HepG2 (cell line): Measurements from ENCODE around the gene CPA5. TPM values are rescaled to one million over a fixed set of nuclear protein-coding genes. Genes with fewer than 3 reads are reported as not detected.
A peak's percentile ranks its signal among the peaks of the same experiment; 100 is the strongest.

ENCODE experiments used
- ATAC-seq: fragments of 200-7000 bp; cut with Tn5 transposase; 3 replicates; pipeline ENCODE4 v1.9.1; 2020; ENCODE audit warnings: mild to moderate bottlenecking, moderate library complexity
- BruUV-seq: library from RNA; stranded (reverse); fragments of 400-500 nt; replicated peaks from 2 replicates; lab custom pipeline; 2021; lab: Mats Ljungman, UMichigan
- CTCF ChIA-PET: fragments of 300-600 bp; formaldehyde crosslinking; extraction: SDS; loops from one replicate; lab custom pipeline; 2021; ENCODE audit warnings: low total read pairs, inconsistent platforms, low intra/inter-chr PET ratio; lab: Yijun Ruan, JAX
- POLR2A ChIA-PET: fragments of 350-600 bp; sonication (Branson Sonifier 250); formaldehyde crosslinking; loops from one replicate; lab custom pipeline; 2020; ENCODE audit warnings: antibody characterized with exemption, inconsistent platforms; lab: Yijun Ruan, JAX
- DNase-seq: peaks from one replicate; pipeline ENCODE4 v3.0.0-alpha.2; 2015; ENCODE audit warnings: low spot score
- FAIRE-seq: peaks from 3 replicates; lab custom pipeline; 2011; peaks lifted over from hg19 to GRCh38; lab: Jason Lieb, UNC
- H2AFZ ChIP-seq: one replicate; pipeline ENCODE4 v1.6.1; 2011; ENCODE audit warnings: low read length, inconsistent platforms
- H3K27ac ChIP-seq: fragments of 300-600 bp; 3 replicates; pipeline ENCODE4 v1.8.0; 2011; ENCODE audit warnings: mixed run types, mild to moderate bottlenecking, mixed read lengths, low read length, inconsistent platforms; ENCODE audit not compliant: insufficient read depth; ENCODE audit errors: extremely low read length
- H3K27me3 ChIP-seq, 2 experiments: fragments of 200-600 bp in 1 of 2; 2 replicates in 1 of 2; 3 replicates in 1 of 2; pipeline versions ENCODE4 v1.6.0 to v1.8.0; 2011; ENCODE audit warnings: low read length in 2 of 2, mild to moderate bottlenecking in 2 of 2, moderate library complexity in 2 of 2, inconsistent platforms in 1 of 2; ENCODE audit not compliant: insufficient read depth in 2 of 2, control insufficient read depth in 1 of 2
- H3K36me3 ChIP-seq, 2 experiments: fragments of 200-600 bp in 1 of 2; replicated peaks in 1 of 2; 2 replicates in 1 of 2; 3 replicates in 1 of 2; pipeline versions ENCODE4 v1.5.1 to v1.8.0; 2011; ENCODE audit warnings: low read length in 2 of 2, inconsistent platforms in 1 of 2; ENCODE audit not compliant: insufficient read depth in 2 of 2, control insufficient read depth in 1 of 2
- H3K4me1 ChIP-seq: 2 replicates; pipeline ENCODE4 v1.5.1; 2012; ENCODE audit warnings: low read length, inconsistent platforms; ENCODE audit not compliant: insufficient read depth
- H3K4me2 ChIP-seq: 2 replicates; pipeline ENCODE4 v1.6.0; 2011; ENCODE audit warnings: low read depth, low read length, inconsistent platforms
- H3K4me3 ChIP-seq, 3 experiments: fragments of 200-600 bp in 1 of 3; sonication (generic), shearing (Covaris generic) in 1 of 3; replicated peaks in 1 of 3; 2 replicates each; pipeline ENCODE4 v1.5.1; 2011 to 2016; ENCODE audit warnings: low read length in 3 of 3, inconsistent platforms in 2 of 3, low read depth in 2 of 3, mild to moderate bottlenecking in 2 of 3, control low read depth in 1 of 3, mixed read lengths in 1 of 3; ENCODE audit not compliant: insufficient read depth in 1 of 3
- H3K79me2 ChIP-seq: one replicate; pipeline ENCODE4 v1.6.1; 2011; ENCODE audit warnings: low read length, inconsistent platforms; ENCODE audit not compliant: insufficient read depth
- H3K9ac ChIP-seq: 2 replicates; pipeline ENCODE4 v1.6.0; 2011; ENCODE audit warnings: mild to moderate bottlenecking, low read depth, low read length, inconsistent platforms; ENCODE audit not compliant: insufficient read depth
- H3K9me3 ChIP-seq: 2 replicates; pipeline ENCODE4 v1.5.1; 2012; ENCODE audit warnings: mild to moderate bottlenecking, low read length
- H4K20me1 ChIP-seq: 2 replicates; pipeline ENCODE4 v1.6.0; 2011; ENCODE audit warnings: inconsistent platforms, mild to moderate bottlenecking, low read length, moderate library complexity; ENCODE audit not compliant: insufficient read depth
- AGO1 ChIP-seq: fragments of 200-400 bp; formaldehyde crosslinking; IDR thresholded peaks from 2 replicates; pipeline ENCODE4 v1.6.1; 2017; ENCODE audit warnings: mild to moderate bottlenecking, low read depth, low read length, moderate library complexity; ENCODE audit not compliant: poor library complexity, severe bottlenecking
- SIX1 ChIP-seq: sonication (generic); formaldehyde crosslinking; IDR thresholded peaks from 2 replicates; pipeline ENCODE4 v1.4.0; 2020; ENCODE audit warnings: missing genetic modification reagents, borderline replicate concordance
- THAP9 ChIP-seq: sonication (generic); formaldehyde crosslinking; IDR thresholded peaks from 2 replicates; pipeline ENCODE4; 2020; ENCODE audit warnings: missing genetic modification reagents, mild to moderate bottlenecking, borderline replicate concordance
- WGBS: methylation state at CpG from one replicate; pipeline ENCODE4 v1.1.6; 2017; ENCODE audit warnings: low lambda C conversion rate; 5-methylcytosine and 5-hydroxymethylcytosine counted together
- in situ Hi-C: cut with HindIII; loops from 2 replicates; pipeline ENCODE4 v1.10.0; 2017; ENCODE audit warnings: low pct_unique_long_range_greater_than_20kb; ENCODE audit not compliant: extremely low pct_ligation_motif_present
- intact Hi-C: fragments of 100-400 bp; cut with micrococcal nuclease; formaldehyde crosslinking; loops from one replicate; pipeline ENCODE4 v1.10.0; 2022; ENCODE audit not compliant: unreplicated experiment
- polyA plus RNA-seq, 8 experiments: library from polyadenylated mRNA; depleted of rRNA in 3 of 8; stranded (reverse) in 7 of 8; unstranded in 1 of 8; fragments of >200 nt; fragmentation: Illumina TruSeq in 4 of 8; extraction: Trizol in 4 of 8; gene quantifications; 2 replicates each; pipeline versions ENCODE4 v1.2.1 to v1.2.3, GENCODE V29; 2011 to 2016; ENCODE audit warnings: low read depth in 4 of 8, missing spikeins in 1 of 8, mixed read lengths in 1 of 8; ENCODE audit not compliant: insufficient read depth in 1 of 8
- total RNA-seq, 5 experiments: library from RNA; depleted of rRNA; stranded (reverse); fragments of >200 nt; fragmentation: Illumina TruSeq; extraction: Trizol; gene quantifications; 2 replicates each; pipeline ENCODE4 v1.2.3, GENCODE V29; 2016; ENCODE audit warnings: low read depth in 1 of 5

The CPA5 gene
- total and polyA plus RNA-seq, 2 of the 13 experiments (the other 11 are each of a cell fraction or from before 2014, with no cell fraction given), result 0.48 TPM; not detected in 1

DNA sequence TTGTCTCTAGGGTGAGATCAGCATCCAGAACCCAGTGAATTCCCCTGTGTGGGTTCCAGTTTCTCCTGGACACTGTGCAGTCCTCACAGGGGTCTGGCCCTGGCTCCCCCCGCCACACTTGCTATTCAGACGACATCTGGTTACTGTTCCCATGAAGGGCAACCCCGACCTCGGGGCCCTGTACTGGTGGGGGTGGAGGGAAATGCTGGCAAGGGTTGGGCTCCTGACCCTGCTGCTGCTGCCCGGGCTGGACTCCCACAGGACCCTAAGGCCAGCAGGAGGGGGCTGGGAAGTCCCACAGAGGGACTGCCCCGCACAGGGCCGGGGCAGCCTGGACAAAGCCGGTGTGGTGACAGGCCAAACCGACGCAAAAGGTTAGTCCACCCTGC lies 34.9 kb downstream of the CPA5 start:
- H3K9ac ChIP-seq, result peak overlapping the region; percentile 28; the same call in 1 of the 2 replicates
- no peak overlapping the region for H3K27ac ChIP-seq
- CTCF ChIA-PET, result no interaction called here
- H4K20me1 ChIP-seq, result no peaks in the 10 kb centered on the region
- no peaks in the 10 kb centered on the region for H3K36me3 ChIP-seq
- H3K79me2 ChIP-seq, result no peaks in the 10 kb centered on the region
- in situ Hi-C loops, result no loop called here
- no TSS peak for BruUV-seq
- peaks cover 10% of the 10 kb centered on the region for H3K9me3 ChIP-seq
- no peak for FAIRE-seq
- DNase-seq, result no peak
- POLR2A ChIA-PET, result no interaction called here
- ATAC-seq, result peak; percentile 67
- no peak overlapping the region for H2AFZ ChIP-seq
- H3K27me3 ChIP-seq, result peaks cover 1 to 20% of the 10 kb centered on the region in 2 experiments; a peak in 3 of 5 replicates
- peak; percentile 11 for TF ChIP-seq AGO1
- TF ChIP-seq SIX1, result no peak
- 0 out of 2 replicates have a peak, but pooled peaks have one; percentile 6 for TF ChIP-seq THAP9
- TF ChIP-seq, all 625 proteins: peak for 2
- intact Hi-C loops, result no loop called here
- WGBS, result no CpG with 5 or more reads among the region's 10 CpGs
- Histone ChIP-seq H3K4me3 (peak overlapping the region; percentile 19 to 68 (median 24); a peak in 5 of 6 replicates), H3K4me1 (peaks cover 26% of the 10 kb centered on the region), H3K4me2 (peak overlapping the region; percentile 71)
